ENCODE measurements around the gene MUC13. TPM values are rescaled to one million over a fixed set of nuclear protein-coding genes. Genes with fewer than 3 reads are reported as not detected.

The MUC13 gene
- total RNA-seq, 1 donor from 2014 or later: not detected

- Mint-ChIP-seq H3K9me3 (ENCODE audit: low read depth) (no peaks in the 10 kb centered on the region), H3K36me3 (ENCODE audit: low read depth) (no peaks in the 10 kb centered on the region), H3K4me1 (ENCODE audit: low read depth) (no peaks in the 10 kb centered on the region), H3K27ac (ENCODE audit: unreplicated experiment) (no peak overlapping the region), H3K27me3 (ENCODE audit: low read depth) (no peaks in the 10 kb centered on the region), H3K4me3 (ENCODE audit: unreplicated experiment) (no peak overlapping the region)
- DNase-seq (ENCODE audit: low spot score): no peak
- no peak for TF ChIP-seq CTCF (IDR thresholded peaks at IDR 0.05)
These were observed 14.8 kb downstream of the MUC13 start for GRCh38 chr3:124919756-124920155.

- Mint-ChIP-seq H3K27me3 (ENCODE audit: low read depth) (no peaks in the 10 kb centered on the region), H3K4me3 (ENCODE audit: unreplicated experiment) (no peak overlapping the region), H3K36me3 (ENCODE audit: low read depth) (no peaks in the 10 kb centered on the region), H3K27ac (ENCODE audit: unreplicated experiment) (no peak overlapping the region), H3K9me3 (ENCODE audit: low read depth) (no peaks in the 10 kb centered on the region), H3K4me1 (ENCODE audit: low read depth) (no peaks in the 10 kb centered on the region)
- DNase-seq (ENCODE audit: low spot score): no peak
- TF ChIP-seq CTCF (IDR thresholded peaks at IDR 0.05): no peak
These were observed 16.0 kb downstream of the MUC13 start for GRCh38 chr3:124918524-124918923.

GRCh38 chr3:124916837-124917409, 17.6 kb downstream of the MUC13 start:
- TF ChIP-seq CTCF (IDR thresholded peaks at IDR 0.05): no peak
- Mint-ChIP-seq H3K27ac (ENCODE audit: unreplicated experiment) (no peak overlapping the region), H3K27me3 (ENCODE audit: low read depth) (no peaks in the 10 kb centered on the region), H3K4me1 (ENCODE audit: low read depth) (no peaks in the 10 kb centered on the region), H3K4me3 (ENCODE audit: unreplicated experiment) (no peak overlapping the region), H3K36me3 (ENCODE audit: low read depth) (no peaks in the 10 kb centered on the region), H3K9me3 (ENCODE audit: low read depth) (no peaks in the 10 kb centered on the region)
- DNase-seq (ENCODE audit: low spot score): no peak

- Mint-ChIP-seq H3K27me3 (ENCODE audit: low read depth) (no peaks in the 10 kb centered on the region), H3K9me3 (ENCODE audit: low read depth) (no peaks in the 10 kb centered on the region)
- no peak for TF ChIP-seq CTCF (IDR thresholded peaks at IDR 0.05)
These were observed 19.3 kb downstream of the MUC13 start for GRCh38 chr3:124915254-124915653.

GRCh38 chr3:124907957-124908356, 26.6 kb downstream of the MUC13 start:
- Mint-ChIP-seq H3K9me3 (ENCODE audit: low read depth) (no peaks in the 10 kb centered on the region), H3K27ac (ENCODE audit: unreplicated experiment) (no peak overlapping the region), H3K4me3 (ENCODE audit: unreplicated experiment) (no peak overlapping the region), H3K27me3 (ENCODE audit: low read depth) (peaks cover 4% of the 10 kb centered on the region), H3K4me1 (ENCODE audit: low read depth) (no peaks in the 10 kb centered on the region), H3K36me3 (ENCODE audit: low read depth) (no peaks in the 10 kb centered on the region)
- no peak for DNase-seq (ENCODE audit: low spot score)
- no peak for TF ChIP-seq CTCF (IDR thresholded peaks at IDR 0.05)

More at GRCh38 chr3:124915254-124915653, 19.3 kb downstream of the MUC13 start:
- H3K36me3 Mint-ChIP-seq (ENCODE audit: low read depth): no peaks in the 10 kb centered on the region
- no peak overlapping the region for H3K4me3 Mint-ChIP-seq (ENCODE audit: unreplicated experiment)
- DNase-seq (ENCODE audit: low spot score): no peak
- H3K27ac Mint-ChIP-seq (ENCODE audit: unreplicated experiment): no peak overlapping the region
- no peaks in the 10 kb centered on the region for H3K4me1 Mint-ChIP-seq (ENCODE audit: low read depth)
